ENCODE measurements around the gene RNASE8. TPM values are rescaled to one million over a fixed set of nuclear protein-coding genes. Genes with fewer than 3 reads are reported as not detected.
A peak's percentile ranks its signal among the peaks of the same experiment; 100 is the strongest.

RNASE8 gene
- total and polyA plus RNA-seq, 2 of the 4 experiments (the other 2 are of a cell fraction): not detected

DNA sequence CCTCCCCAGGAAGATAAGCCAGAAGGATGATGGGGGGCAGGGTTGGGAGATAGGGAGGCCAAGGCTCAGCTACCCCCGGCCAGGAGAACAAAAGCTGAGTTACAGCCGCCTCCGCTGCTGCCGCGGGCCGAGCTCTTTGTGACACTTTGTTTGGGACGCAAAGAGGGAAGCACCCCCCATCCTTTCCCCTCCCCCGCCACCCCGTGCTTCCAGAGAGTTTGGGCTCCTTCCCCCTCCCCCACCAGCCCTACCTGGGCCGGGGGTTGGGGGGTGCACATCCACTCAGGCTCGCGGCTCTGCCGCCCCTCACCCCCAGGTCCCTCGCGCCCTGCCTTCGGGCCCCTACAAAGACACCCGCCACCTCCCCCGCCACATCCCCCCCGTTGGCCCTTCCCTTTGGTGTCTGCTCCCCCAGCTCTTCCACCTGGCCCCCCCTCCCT is 40.0 kb downstream of the RNASE8 start:
- Histone ChIP-seq H3K4me1 (ENCODE audit: control insufficient read depth, insufficient read depth, low read length) (peaks cover 4% of the 10 kb centered on the region; the same call in 1 of the 2 replicates), H3K23ac (ENCODE audit: low read depth, low read length) (no peak overlapping the region), H3K9me3 (ENCODE audit: control insufficient read depth, insufficient read depth, low read length) (no peaks in the 10 kb centered on the region), H4K8ac (ENCODE audit: low read depth in 2 of 2, low read length in 2 of 2) (no peak overlapping the region), H3K9me1 (ENCODE audit: insufficient read depth, low read length) (peaks cover 3% of the 10 kb centered on the region; the same call in 1 of the 2 replicates), H2AFZ (replicated peaks; ENCODE audit: low read length, poor library complexity) (no peak overlapping the region), H3K4ac (ENCODE audit: low read depth, low read length) (no peak overlapping the region), H3K9ac (ENCODE audit: low read depth, low read length) (no peak overlapping the region; the same call in 1 of the 2 replicates), H2AK5ac (ENCODE audit: low read depth, low read length) (no peak overlapping the region), H3K79me1 (ENCODE audit: low read depth in 1 of 2, low read length in 2 of 2) (0 out of 4 replicates have a peak, but pooled peaks cover 0 to 2% of the 10 kb centered on the region in 2 experiments), H4K5ac (ENCODE audit: low read depth, low read length) (no peak overlapping the region), H3K4me3 (ENCODE audit: insufficient read depth, low read depth, low read length) (peak overlapping the region; percentile 14; the same call in 1 of the 2 replicates), H3K14ac (replicated peaks; ENCODE audit: low read depth, low read length) (no peak overlapping the region), H3K18ac (ENCODE audit: low read depth, low read length) (no peak overlapping the region), H4K20me1 (ENCODE audit: insufficient read depth, low read length) (no peaks in the 10 kb centered on the region; the same call in 1 of the 2 replicates), H2BK15ac (ENCODE audit: low read depth, low read length) (no peak overlapping the region), H2BK120ac (ENCODE audit: low read depth, low read length) (no peak overlapping the region), H2BK5ac (ENCODE audit: low read depth, low read length, poor library complexity, severe bottlenecking) (peak overlapping the region; percentile 2), H2AK9ac (replicated peaks; ENCODE audit: low read depth, low read length, poor library complexity) (no peak overlapping the region), H4K91ac (ENCODE audit: insufficient read depth, low read depth, low read length) (no peak overlapping the region), H3K36me3 (ENCODE audit: control insufficient read depth, insufficient read depth, low read length) (peaks cover 2% of the 10 kb centered on the region; the same call in 1 of the 2 replicates), H3K4me2 (ENCODE audit: low read depth, low read length) (peak overlapping the region; percentile 36; the same call in 1 of the 2 replicates), H3K27ac (ENCODE audit: insufficient read depth, low read length) (peak overlapping the region; percentile 16; the same call in 1 of the 2 replicates), H3K56ac (ENCODE audit: extremely low read depth, insufficient read depth, low read length) (no peak overlapping the region), H3K27me3 (ENCODE audit: control insufficient read depth, insufficient read depth, low read length) (no peaks in the 10 kb centered on the region), H2BK20ac (ENCODE audit: low read depth, low read length) (no peak overlapping the region)
- ChIA-PET POLR2A (ENCODE audit: unreplicated experiment) (interaction anchor here (0.7 kb wide), 1 partner anchor 766 kb away, joined by 3 read pairs; no protein-coding TSS in a partner anchor), CTCF (no interaction called here)
- DNase-seq (no peak), ATAC-seq (ENCODE audit: low read depth) (no peak)
- intact Hi-C loops (cut with micrococcal nuclease): no loop called here
- in situ Hi-C loops (cut with MboI; ENCODE audit: low sequenced_read_pairs): loop anchor here (25.0 kb wide), 2 partner anchors 635 to 760 kb away; partner anchors contain the start of genes APEX1, CCNB1IP1, OSGEP and PARP2
- WGBS, 2 experiments (ENCODE audit: extremely low coverage in 2 of 2, insufficient read length in 1 of 2): no CpG with 5 or more reads among the region's 19 CpGs
- no TSS peak for BruUV-seq (replicated peaks)
- dilution Hi-C loops (cut with HindIII; ENCODE audit: low sequenced_read_pairs, unreplicated experiment): no loop called here
- no peak for TF ChIP-seq MXI1 (IDR thresholded peaks at IDR 0.05; ENCODE audit: borderline replicate concordance, low read depth, low read length)
- TF ChIP-seq BHLHE40 (IDR thresholded peaks at IDR 0.05; ENCODE audit: low read depth, low read length): no peak
- TF ChIP-seq, protein P1, sequence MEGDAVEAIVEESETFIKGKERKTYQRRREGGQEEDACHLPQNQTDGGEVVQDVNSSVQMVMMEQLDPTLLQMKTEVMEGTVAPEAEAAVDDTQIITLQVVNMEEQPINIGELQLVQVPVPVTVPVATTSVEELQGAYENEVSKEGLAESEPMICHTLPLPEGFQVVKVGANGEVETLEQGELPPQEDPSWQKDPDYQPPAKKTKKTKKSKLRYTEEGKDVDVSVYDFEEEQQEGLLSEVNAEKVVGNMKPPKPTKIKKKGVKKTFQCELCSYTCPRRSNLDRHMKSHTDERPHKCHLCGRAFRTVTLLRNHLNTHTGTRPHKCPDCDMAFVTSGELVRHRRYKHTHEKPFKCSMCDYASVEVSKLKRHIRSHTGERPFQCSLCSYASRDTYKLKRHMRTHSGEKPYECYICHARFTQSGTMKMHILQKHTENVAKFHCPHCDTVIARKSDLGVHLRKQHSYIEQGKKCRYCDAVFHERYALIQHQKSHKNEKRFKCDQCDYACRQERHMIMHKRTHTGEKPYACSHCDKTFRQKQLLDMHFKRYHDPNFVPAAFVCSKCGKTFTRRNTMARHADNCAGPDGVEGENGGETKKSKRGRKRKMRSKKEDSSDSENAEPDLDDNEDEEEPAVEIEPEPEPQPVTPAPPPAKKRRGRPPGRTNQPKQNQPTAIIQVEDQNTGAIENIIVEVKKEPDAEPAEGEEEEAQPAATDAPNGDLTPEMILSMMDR (conservative IDR thresholded peaks at IDR 0.05; ENCODE audit: low read depth, low read length): no peak
- TF ChIP-seq RCOR1 (IDR thresholded peaks at IDR 0.05; ENCODE audit: insufficient replicate concordance, low read length): no peak
- TF ChIP-seq RAD21 (IDR thresholded peaks at IDR 0.05; ENCODE audit: low read length): no peak
